ACHN (cell line): Measurements from ENCODE around the gene SPATA33.
"Not testable (repeated sequence)": the region's sequence is repeated elsewhere in the genome, so short reads cannot be mapped to it uniquely, and the experiment has no call there.

Source experiments
- DNase-seq: peaks from one replicate; pipeline ENCODE4 v3.0.0-alpha.2; 2015
- in situ Hi-C: cut with HindIII; loops from 2 replicates; pipeline ENCODE4 v1.10.0; 2017; ENCODE audit warnings: low sequenced_read_pairs, low pct_ligation_motif_present, low pct_unique_long_range_greater_than_20kb

SPATA33 gene

GRCh38 chr16:89656435-89657121, 1.1 kb upstream of the SPATA33 start:
- no peak for DNase-seq
- in situ Hi-C loops, result no loop called here

GRCh38 chr16:89658221-89658879, 714 bp downstream of the SPATA33 start:
- DNase-seq, result peak; percentile 34
- in situ Hi-C loops, result no loop called here

GRCh38 chr16:89660146-89660545, 2.5 kb downstream of the SPATA33 start:
- no peak for DNase-seq
- in situ Hi-C loops, result no loop called here

- in situ Hi-C loops, result no loop called here
- no peak for DNase-seq
These were observed 3.6 kb downstream of the SPATA33 start for GRCh38 chr16:89661215-89661614.

- DNase-seq, in situ Hi-C loops: not testable (repeated sequence)
These were observed 6.6 kb downstream of the SPATA33 start for GRCh38 chr16:89664238-89664637.

GRCh38 chr16:89667000-89667399, 9.4 kb downstream of the SPATA33 start:
- peak; percentile 64 for DNase-seq
- in situ Hi-C loops, result not testable (repeated sequence)

- in situ Hi-C loops, result no loop called here
These were observed 10.0 kb downstream of the SPATA33 start for GRCh38 chr16:89667633-89668032.

GRCh38 chr16:89668790-89669158, 11.1 kb downstream of the SPATA33 start:
- DNase-seq, result no peak
- in situ Hi-C loops, result no loop called here

More at GRCh38 chr16:89667633-89668032, 10.0 kb downstream of the SPATA33 start:
- peak; percentile 32 for DNase-seq

- DNase-seq, result no peak
- in situ Hi-C loops, result no loop called here
These were observed 12.1 kb downstream of the SPATA33 start for GRCh38 chr16:89669755-89670154.

- DNase-seq, result peak; percentile 25
- in situ Hi-C loops, result no loop called here
These were observed 13.1 kb downstream of the SPATA33 start for GRCh38 chr16:89670496-89671431.

GRCh38 chr16:89671565-89671964, 13.9 kb downstream of the SPATA33 start:
- DNase-seq, in situ Hi-C loops: not testable (repeated sequence)

- in situ Hi-C loops, result no loop called here
- DNase-seq, result no peak
These were observed 14.7 kb downstream of the SPATA33 start for GRCh38 chr16:89672177-89672941.

GRCh38 chr16:89678258-89678657, 20.6 kb downstream of the SPATA33 start:
- DNase-seq, result peak; percentile 34
- in situ Hi-C loops, result no loop called here

- in situ Hi-C loops, result no loop called here
- DNase-seq, result no peak
These were observed 28.3 kb downstream of the SPATA33 start for GRCh38 chr16:89685916-89686315.

GRCh38 chr16:89686520-89687091, 29.0 kb downstream of the SPATA33 start, which contains the start of gene CDK10:
Gene CDK10 (plus strand): TSS chr16:89686689. CDS start chr16:89686711, 22 bp downstream.
- in situ Hi-C loops, result no loop called here
- DNase-seq, result peak; percentile 95

- in situ Hi-C loops, result no loop called here
- peak; percentile 98 for DNase-seq
These were observed 29.7 kb downstream of the SPATA33 start for GRCh38 chr16:89687092-89687940.

- in situ Hi-C loops, result no loop called here
- no peak for DNase-seq
These were observed 30.8 kb downstream of the SPATA33 start for GRCh38 chr16:89688395-89688794.
